Upper lobe of left lung (tissue), 4 donors: ENCODE data around the gene KDM2A.

Source experiments
- EP300 ChIP-seq, 4 donors: sonication (generic); formaldehyde crosslinking; IDR thresholded peaks; one replicate each; pipeline ENCODE4 v1.5.1; 2017; ENCODE audit warnings: antibody characterized with exemption in 4 of 4, control low read depth in 2 of 4
- POLR2A ChIP-seq, 4 donors: fragments of 450-650 bp; IDR thresholded peaks; one replicate each; pipeline ENCODE4 v1.5.1; 2016 to 2017; ENCODE audit warnings: antibody characterized with exemption in 4 of 4, mild to moderate bottlenecking in 2 of 4
- POLR2AphosphoS5 ChIP-seq, 2 donors: sonication (generic); formaldehyde crosslinking; IDR thresholded peaks; one replicate each; pipeline ENCODE4 v1.5.1; 2017; ENCODE audit warnings: antibody characterized with exemption in 2 of 2
- TF ChIP-seq, protein P1 (sequence below), 6 experiments: fragments of 450-650 bp in 4 of 6; fragments of 200-600 bp in 2 of 6; sonication (generic) in 2 of 6; IDR thresholded peaks; one replicate each; pipeline ENCODE4 v1.5.1; 2016 to 2019; ENCODE audit warnings: antibody characterized with exemption in 6 of 6

- TF ChIP-seq, protein P1, sequence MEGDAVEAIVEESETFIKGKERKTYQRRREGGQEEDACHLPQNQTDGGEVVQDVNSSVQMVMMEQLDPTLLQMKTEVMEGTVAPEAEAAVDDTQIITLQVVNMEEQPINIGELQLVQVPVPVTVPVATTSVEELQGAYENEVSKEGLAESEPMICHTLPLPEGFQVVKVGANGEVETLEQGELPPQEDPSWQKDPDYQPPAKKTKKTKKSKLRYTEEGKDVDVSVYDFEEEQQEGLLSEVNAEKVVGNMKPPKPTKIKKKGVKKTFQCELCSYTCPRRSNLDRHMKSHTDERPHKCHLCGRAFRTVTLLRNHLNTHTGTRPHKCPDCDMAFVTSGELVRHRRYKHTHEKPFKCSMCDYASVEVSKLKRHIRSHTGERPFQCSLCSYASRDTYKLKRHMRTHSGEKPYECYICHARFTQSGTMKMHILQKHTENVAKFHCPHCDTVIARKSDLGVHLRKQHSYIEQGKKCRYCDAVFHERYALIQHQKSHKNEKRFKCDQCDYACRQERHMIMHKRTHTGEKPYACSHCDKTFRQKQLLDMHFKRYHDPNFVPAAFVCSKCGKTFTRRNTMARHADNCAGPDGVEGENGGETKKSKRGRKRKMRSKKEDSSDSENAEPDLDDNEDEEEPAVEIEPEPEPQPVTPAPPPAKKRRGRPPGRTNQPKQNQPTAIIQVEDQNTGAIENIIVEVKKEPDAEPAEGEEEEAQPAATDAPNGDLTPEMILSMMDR (IDR thresholded peaks at IDR 0.05), result no peak
- TF ChIP-seq POLR2A (IDR thresholded peaks at IDR 0.05), result no peak
- TF ChIP-seq EP300 (IDR thresholded peaks at IDR 0.05), result no peak
- TF ChIP-seq POLR2AphosphoS5 (IDR thresholded peaks at IDR 0.05), result no peak
Observed at GRCh38 chr11:67113231-67113721, 5.8 kb upstream of the KDM2A start.
